HG03521 (cell line): ENCODE data around the gene OTC.

Experiments used
- ATAC-seq: cut with Tn5 transposase; IDR thresholded peaks from one replicate; pipeline ENCODE4 v1.9.1; 2021; ENCODE audit warnings: mild to moderate bottlenecking, moderate library complexity; ENCODE audit not compliant: unreplicated experiment

OTC gene

DNA sequence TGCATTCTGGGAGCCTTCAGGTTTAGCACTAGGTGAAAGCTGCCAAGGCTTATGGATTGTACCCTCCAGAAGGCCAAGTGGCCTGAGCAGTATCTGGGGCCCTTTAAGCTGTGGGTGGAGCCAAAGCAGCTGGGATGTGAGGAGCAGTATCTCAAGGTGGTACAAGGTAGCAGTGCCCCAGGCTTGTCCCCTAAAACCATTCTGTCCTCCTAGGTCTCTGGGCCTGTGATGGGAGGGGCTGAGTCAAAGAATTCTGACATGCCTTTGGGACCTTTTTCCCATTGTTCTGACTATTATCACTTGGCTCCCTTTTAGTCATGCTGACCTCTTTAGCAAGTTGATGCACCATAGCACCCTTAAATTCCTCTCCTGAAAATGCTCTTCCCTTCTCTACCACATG, 109.9 kb downstream of the OTC start:
- no peak for ATAC-seq

DNA sequence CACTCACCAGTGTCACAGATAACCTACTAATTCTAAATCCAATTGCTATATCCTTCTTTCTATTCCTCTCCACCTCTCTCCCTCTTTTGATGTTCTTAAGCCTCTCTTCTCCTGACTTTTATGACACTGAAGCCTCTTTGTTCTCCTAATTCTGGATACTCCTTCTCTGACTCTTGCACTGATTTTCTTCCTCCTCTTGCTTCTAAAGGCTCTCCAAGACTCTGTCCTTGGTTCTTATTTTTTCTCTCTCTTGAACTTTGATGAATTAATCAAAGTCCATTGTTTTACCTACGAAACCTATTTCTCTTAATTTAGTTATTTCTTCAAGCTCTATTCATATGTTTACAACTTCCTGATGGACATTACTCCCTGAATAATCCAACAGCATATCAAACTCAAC, 113.3 kb downstream of the OTC start:
- no peak for ATAC-seq

DNA sequence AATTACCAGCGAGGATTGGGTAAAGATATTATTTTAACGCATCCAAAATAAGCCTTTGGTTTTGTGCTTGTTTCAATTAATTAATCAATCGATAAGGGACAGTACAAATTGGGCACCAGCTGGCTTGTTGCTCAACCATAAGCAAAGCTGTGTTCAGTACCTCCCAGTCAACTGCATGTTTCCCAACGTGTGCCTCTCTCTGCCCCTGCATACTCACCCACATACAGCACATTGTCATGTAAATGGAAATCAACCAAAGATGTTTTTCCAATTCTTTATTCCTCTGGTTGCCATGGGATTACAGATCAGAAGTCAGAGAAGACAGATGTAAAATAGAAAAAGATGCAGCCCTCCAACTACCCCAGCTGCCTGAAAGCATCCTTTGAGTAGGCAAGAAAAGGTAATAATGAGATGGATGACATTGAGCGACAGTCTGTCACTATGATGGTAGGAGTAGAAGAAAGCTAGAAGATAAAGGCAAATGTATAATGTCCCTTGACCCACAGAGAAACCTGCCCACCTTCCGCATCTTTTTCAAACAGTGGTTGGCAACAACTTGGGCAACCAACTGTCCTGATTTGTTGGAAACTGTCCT, 116.3 kb downstream of the OTC start:
- no peak for ATAC-seq
